Measurements from ENCODE around the gene LRRC17.

GRCh38 chr7:102931757-102932156 lies 19.0 kb downstream of the LRRC17 start:
- TF ChIP-seq CTCF (IDR thresholded peaks at IDR 0.05 in 8 of 11, conservative IDR thresholded peaks at IDR 0.05 in 3 of 11): no peak
- TF ChIP-seq POLR2A (IDR thresholded peaks at IDR 0.05): no peak
- TF ChIP-seq POLR2AphosphoS5 (IDR thresholded peaks at IDR 0.05): no peak
